ENCODE data around the gene PIKFYVE.
"Not testable (repeated sequence)": the region's sequence is repeated elsewhere in the genome, so short reads cannot be mapped to it uniquely, and the experiment has no call there.

PIKFYVE gene

DNA sequence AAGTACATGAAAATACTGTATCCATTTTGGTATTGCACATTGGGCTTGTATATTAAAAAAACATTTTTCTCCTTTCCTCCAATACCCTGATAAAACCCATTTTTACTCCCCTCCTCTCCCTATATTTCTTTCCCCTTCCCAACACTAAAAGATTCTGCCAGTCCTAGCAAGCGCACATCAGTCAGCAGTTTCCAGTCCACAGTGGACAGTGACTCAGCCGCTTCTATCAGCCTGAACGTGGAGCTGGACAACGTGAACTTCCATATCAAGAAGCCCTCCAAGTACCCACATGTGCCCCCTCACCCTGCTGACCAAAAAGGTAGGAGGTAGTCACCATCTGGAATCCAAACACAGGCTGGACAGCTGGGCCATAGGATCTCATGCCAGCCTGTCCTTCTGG is 38.6 kb downstream of the PIKFYVE start:
- no peak for DNase-seq (ENCODE audit: low spot score)

DNA sequence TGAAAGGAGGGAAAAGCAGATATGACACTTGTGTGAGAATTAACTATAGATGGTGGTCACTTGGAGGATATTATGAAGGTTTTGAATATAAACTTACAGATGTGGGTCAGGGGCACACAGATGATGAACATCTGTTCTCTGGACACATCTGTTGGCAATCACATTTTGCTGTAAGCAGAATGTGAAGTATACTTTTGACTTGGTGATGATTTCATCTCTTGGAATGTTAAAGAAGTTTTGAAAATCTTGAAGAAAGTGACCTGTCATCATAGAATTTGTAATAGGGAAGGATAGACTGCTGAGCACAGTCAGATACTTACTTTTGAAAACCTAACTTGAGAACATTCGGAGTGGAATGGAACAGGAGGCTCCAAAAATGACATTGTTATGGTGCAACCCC is 40.2 kb downstream of the PIKFYVE start:
- no peak for DNase-seq (ENCODE audit: low spot score)

GRCh38 chr2:208311321-208311720 is 45.3 kb downstream of the PIKFYVE start:
- DNase-seq (ENCODE audit: low spot score) = no peak

- DNase-seq (ENCODE audit: low spot score) = peak; percentile 38
These were observed 45.9 kb downstream of the PIKFYVE start for GRCh38 chr2:208311954-208312353.

GRCh38 chr2:208315081-208315788 is 49.2 kb downstream of the PIKFYVE start:
- DNase-seq (ENCODE audit: low spot score) = peak; percentile 4

GRCh38 chr2:208318127-208318526 is 52.1 kb downstream of the PIKFYVE start:
- DNase-seq (ENCODE audit: low spot score) = no peak

GRCh38 chr2:208319391-208319790 is 53.3 kb downstream of the PIKFYVE start:
- DNase-seq (ENCODE audit: low spot score) = no peak

- DNase-seq (ENCODE audit: low spot score) = no peak
These were observed 54.6 kb downstream of the PIKFYVE start for GRCh38 chr2:208320686-208321085.

GRCh38 chr2:208326016-208326415 is 60.0 kb downstream of the PIKFYVE start:
- DNase-seq (ENCODE audit: low spot score) = no peak

DNA sequence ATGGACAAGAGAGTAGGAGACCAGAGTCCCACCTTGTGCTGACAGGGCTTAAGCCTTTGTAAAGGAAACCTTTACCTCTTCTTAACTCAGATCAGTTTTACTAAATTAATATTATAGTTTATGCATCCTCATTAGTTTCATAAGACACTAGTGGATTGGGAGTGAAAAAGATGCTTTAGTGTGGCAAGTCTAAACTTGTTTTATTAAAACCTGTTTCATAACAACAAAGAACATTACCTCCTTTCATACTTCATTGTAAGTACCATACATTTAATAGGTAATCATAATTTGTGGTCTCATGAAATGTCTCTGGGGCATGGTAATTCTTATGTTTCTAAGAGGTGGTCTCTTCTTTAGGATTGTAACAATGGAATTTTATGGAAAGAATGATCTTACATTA is 63.4 kb downstream of the PIKFYVE start:
- DNase-seq (ENCODE audit: low spot score) = no peak

DNA sequence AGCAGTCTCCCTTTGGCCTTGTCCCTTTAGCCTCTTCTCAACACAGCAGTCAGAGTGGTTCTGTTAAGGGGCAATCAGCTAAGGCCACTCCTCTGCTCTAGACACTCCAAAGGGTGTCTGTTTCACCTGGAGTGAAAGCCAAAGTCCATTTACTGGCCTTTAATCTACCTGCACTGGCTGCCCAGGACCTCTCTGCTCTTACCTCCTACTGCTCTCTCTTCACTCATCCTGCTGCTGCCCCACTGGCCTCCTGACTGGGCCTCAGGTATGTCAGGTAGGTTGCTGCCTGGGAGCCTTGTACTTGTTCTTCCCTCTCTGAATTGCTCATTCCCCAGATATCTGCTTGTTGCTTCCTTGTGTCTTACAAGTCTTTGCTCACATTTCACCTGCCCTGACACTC is 68.2 kb downstream of the PIKFYVE start:
- no peak for DNase-seq (ENCODE audit: low spot score)

DNA sequence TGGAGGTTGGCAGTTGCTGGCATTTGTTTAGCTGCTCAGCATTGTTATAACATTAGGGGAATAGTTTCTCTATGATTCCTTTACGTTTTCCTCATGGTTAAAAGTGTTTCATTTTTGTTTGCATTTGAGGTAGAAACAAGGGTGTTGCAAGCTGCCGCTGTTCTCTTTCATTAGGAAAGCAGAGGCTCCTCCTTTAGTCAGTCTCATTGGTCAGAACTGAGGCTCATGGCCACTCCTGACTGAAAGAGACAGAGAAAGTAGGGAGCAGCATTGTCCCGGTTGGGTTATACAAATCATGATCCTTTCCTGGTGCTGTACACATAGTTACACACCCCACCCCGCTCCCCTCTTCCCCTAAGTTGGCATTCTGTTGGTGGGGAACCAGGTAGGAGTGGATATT is 80.7 kb downstream of the PIKFYVE start:
- no peak for DNase-seq (ENCODE audit: low spot score)

- no peak for DNase-seq (ENCODE audit: low spot score)
These were observed 84.6 kb downstream of the PIKFYVE start for GRCh38 chr2:208350610-208351009.

DNA sequence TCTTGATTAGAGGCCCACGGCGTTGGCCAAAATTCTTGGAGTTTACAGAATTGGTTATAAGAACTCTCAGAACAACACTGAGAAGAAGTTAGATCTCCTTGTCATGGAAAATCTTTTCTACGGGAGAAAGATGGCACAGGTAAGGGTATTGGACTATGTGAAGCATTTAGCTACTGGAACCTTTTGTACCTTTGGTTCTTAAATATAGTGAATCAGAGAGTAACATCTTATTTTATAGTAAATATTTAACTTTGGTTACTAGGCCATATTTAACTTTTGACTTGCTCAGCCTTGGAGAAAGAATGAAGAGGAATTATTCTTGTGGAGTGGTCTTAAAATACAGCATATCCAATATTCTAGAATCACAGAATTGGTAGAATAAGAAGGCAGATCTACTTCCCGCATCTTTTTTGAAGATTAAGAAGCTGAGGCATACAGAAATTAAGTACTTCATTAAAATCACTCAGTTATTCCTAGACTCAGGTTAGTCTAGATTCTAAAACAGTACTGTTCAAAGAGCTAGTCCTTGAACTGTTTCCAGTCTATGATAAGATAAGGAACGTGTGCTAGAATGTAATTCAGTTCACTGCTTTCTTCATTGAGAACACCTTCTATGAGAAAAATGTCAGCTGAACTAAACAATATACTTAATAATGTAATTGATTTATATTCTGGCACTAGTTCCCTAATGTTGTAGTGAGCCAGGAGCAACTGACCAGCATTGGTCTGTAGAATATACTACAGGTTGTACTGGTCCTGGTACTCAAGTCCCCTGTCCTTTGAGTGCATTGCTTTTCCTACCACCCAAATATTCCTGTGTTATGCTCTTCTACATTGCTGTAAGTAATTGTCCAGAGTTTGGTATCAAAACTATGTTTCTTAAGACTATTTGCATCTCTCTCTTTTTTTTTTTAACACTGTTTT is 86.9 kb downstream of the PIKFYVE start:
- no peak for DNase-seq (ENCODE audit: low spot score)

GRCh38 chr2:208354964-208355381 is 88.9 kb downstream of the PIKFYVE start:
- DNase-seq (ENCODE audit: low spot score) = no peak

GRCh38 chr2:208356420-208356819 is 90.4 kb downstream of the PIKFYVE start:
- not testable (repeated sequence) for DNase-seq (ENCODE audit: low spot score)

GRCh38 chr2:208356846-208357574 is 91.0 kb downstream of the PIKFYVE start:
- DNase-seq (ENCODE audit: low spot score) = no peak

DNA sequence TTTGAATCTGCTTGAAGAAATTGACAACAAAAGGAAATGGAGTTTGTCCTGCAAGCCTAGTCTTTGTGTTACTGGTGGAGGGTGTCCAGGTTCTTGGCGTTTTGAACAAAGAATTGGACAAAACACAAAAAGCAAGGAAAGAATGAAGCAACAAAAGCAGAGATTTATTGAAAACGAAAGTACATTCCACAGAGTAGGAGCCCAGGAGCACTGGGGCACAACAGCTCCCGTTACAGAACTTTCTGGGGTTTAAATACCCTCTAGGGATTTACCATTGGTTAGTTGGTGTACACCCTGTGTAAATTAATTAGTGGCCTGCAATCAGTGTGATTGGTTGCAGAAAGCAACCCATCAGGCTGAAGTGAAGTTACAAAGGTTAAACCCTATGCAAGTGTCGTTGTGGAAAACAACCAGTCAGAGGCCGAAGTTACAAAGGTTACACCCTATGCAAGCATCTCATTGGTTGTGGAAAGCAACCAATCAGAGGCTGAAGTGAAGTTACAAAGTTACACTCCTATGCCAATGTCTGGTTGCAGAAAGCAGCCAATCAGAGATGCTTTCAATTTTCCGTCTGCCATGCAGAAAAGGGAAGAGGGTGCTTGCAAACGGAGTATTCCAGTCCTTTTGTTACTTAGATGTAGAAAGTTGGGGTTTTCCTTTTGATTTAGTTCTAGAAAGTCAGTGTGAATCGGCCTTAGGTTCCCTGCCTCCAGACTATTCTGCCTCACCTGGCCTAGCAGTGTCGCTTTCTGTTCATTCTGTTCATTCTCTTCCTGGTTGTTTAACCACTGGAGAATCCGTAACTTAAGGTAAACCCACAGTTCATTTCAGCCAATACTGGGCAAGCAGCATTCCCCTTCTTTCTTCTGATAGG is 92.9 kb downstream of the PIKFYVE start:
- no peak for DNase-seq (ENCODE audit: low spot score)

DNA sequence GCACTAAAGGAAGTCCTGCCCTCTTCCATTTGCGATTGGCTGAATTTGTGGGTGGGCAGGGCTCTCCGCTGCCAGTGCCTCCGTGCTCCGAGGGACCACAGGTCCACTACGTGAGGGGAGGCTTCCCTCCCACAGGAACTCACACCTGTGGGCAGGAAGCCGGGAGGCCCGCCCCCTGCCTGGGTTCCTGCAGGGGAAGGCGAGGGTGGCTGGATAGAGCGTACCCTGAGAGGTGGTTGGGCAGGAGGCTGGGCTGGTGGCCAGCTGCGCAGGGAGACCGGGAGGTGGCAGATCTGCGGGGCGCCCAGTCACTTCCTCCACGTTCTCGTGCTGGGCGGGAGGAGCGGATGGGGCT is 93.6 kb downstream of the PIKFYVE start:
- no peak for DNase-seq (ENCODE audit: low spot score)

DNA sequence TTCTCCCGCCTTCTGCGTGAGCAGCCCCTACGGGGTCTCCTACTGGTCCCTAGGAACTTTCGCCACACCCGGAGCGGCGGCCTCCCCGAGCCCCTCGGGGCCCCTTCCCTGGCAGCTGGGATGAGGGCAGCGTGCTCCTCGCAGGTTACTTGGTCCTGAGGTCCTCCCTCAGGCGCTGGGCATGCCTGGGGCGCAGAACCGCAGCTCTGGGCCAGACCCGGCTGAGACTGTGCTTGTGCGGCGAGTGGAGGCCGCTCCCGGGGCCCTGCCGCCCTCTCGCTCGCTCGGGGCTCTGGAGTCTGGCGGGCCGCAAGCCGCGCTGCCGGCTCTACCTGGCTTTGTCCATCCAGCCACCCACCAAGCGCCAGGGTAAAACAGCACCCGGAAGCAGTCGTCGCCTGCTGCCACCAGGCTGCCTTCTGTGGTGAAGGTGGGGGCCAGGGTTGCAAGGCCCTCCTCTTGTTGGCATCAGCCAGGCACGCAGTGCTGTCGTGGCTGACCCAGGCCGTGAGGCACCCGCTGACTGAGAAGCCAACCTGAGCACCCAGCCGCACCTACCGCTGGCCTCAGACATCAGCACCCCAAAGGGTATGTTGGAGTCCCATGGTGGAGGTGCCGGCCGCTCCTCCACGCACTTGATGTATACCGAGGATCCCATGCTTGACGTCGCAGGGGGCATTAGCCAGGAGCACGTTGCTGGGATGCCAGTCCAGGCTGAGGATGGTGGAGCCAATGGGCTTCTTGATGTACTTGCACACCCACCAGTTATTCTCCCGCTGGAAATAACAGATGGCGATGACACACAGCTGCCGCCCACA is 94.4 kb downstream of the PIKFYVE start:
- no peak for DNase-seq (ENCODE audit: low spot score)

- DNase-seq (ENCODE audit: low spot score) = no peak
These were observed 95.0 kb downstream of the PIKFYVE start for GRCh38 chr2:208361077-208361441.
